SK-N-SH treated with all-trans-retinoic acid at 6 μM for 48 hours (cell line): ENCODE data around the gene DNMT3A.

Experiments used
- BACH2 ChIP-seq: fragments of 250-450 bp; sonication (Bioruptor Pico); IDR thresholded peaks from 2 replicates; pipeline ENCODE4 v1.9.0; 2021; ENCODE audit warnings: mild to moderate bottlenecking, borderline replicate concordance
- CREB5 ChIP-seq: fragments of 250-450 bp; sonication (Bioruptor Pico); IDR thresholded peaks from 2 replicates; pipeline ENCODE4 v1.5.1; 2020; ENCODE audit warnings: low read depth, mild to moderate bottlenecking, moderate library complexity
- ESRRG ChIP-seq: fragments of 250-450 bp; sonication (Bioruptor Pico); IDR thresholded peaks from 2 replicates; pipeline ENCODE4 v1.6.1; 2021; ENCODE audit warnings: mild to moderate bottlenecking
- GLIS3 ChIP-seq: fragments of 250-450 bp; sonication (Bioruptor Pico); IDR thresholded peaks from 2 replicates; pipeline ENCODE4 v1.5.0; 2020; ENCODE audit warnings: mild to moderate bottlenecking, moderate library complexity
- PATZ1 ChIP-seq: fragments of 250-450 bp; sonication (Bioruptor Pico); IDR thresholded peaks from 2 replicates; pipeline ENCODE4 v1.8.0; 2020; ENCODE audit warnings: mild to moderate bottlenecking, moderate library complexity, borderline replicate concordance
- RARB ChIP-seq: fragments of 250-450 bp; sonication (Bioruptor Pico); IDR thresholded peaks from 2 replicates; pipeline ENCODE4 v1.8.0; 2021; ENCODE audit warnings: mild to moderate bottlenecking, moderate library complexity
- SNAI2 ChIP-seq: fragments of 250-450 bp; sonication (Bioruptor Pico); IDR thresholded peaks from 2 replicates; pipeline ENCODE4 v1.5.0; 2020; ENCODE audit warnings: mild to moderate bottlenecking, moderate library complexity
- TCF4 ChIP-seq: fragments of 250-450 bp; sonication (Bioruptor Pico); IDR thresholded peaks from 2 replicates; pipeline ENCODE4 v1.8.0; 2021; ENCODE audit warnings: mild to moderate bottlenecking, moderate library complexity, borderline replicate concordance
- TSHZ2 ChIP-seq: fragments of 250-450 bp; sonication (Bioruptor Pico); IDR thresholded peaks from 2 replicates; pipeline ENCODE4 v1.5.0; 2020; ENCODE audit warnings: mild to moderate bottlenecking, moderate library complexity
- ZC3H10 ChIP-seq: fragments of 250-450 bp; sonication (Bioruptor Pico); IDR thresholded peaks from 2 replicates; pipeline ENCODE4 v1.5.1; 2021; ENCODE audit warnings: mild to moderate bottlenecking, moderate library complexity
- ZFP3 ChIP-seq: fragments of 250-450 bp; sonication (Bioruptor Pico); IDR thresholded peaks from 2 replicates; pipeline ENCODE4 v1.5.0; 2020; ENCODE audit warnings: mild to moderate bottlenecking, moderate library complexity
- ZFP30 ChIP-seq: fragments of 450-650 bp; formaldehyde crosslinking; IDR thresholded peaks from 2 replicates; pipeline ENCODE4 v1.5.0; 2022; ENCODE audit warnings: mild to moderate bottlenecking, moderate library complexity
- ZNF565 ChIP-seq: fragments of 450-650 bp; formaldehyde crosslinking; conservative IDR thresholded peaks from 2 replicates; pipeline ENCODE4 v1.5.0; 2020; ENCODE audit warnings: low read depth, mild to moderate bottlenecking, moderate library complexity
- ZNF70 ChIP-seq: fragments of 450-650 bp; formaldehyde crosslinking; IDR thresholded peaks from 2 replicates; pipeline ENCODE4 v1.5.0; 2020; ENCODE audit warnings: mild to moderate bottlenecking, moderate library complexity

GRCh38 chr2:25354116-25354515 is 12.4 kb upstream of the DNMT3A start:
- no peak for TF ChIP-seq BACH2
- no peak for TF ChIP-seq PATZ1 (CRISPR knock-in tag)
- no peak for TF ChIP-seq ZFP3 (CRISPR knock-in tag)
- TF ChIP-seq ZNF565 (CRISPR knock-in tag), result no peak
- no peak for TF ChIP-seq TSHZ2 (CRISPR knock-in tag)
- TF ChIP-seq ZC3H10 (CRISPR knock-in tag), result no peak
- TF ChIP-seq ESRRG, result no peak
- TF ChIP-seq GLIS3 (CRISPR knock-in tag), result no peak
- TF ChIP-seq TCF4 (CRISPR knock-in tag), result no peak
- TF ChIP-seq CREB5 (CRISPR knock-in tag), result no peak
- no peak for TF ChIP-seq ZNF70 (CRISPR knock-in tag)
- TF ChIP-seq ZFP30 (CRISPR knock-in tag), result no peak
- TF ChIP-seq RARB (CRISPR knock-in tag), result no peak
- no peak for TF ChIP-seq SNAI2 (CRISPR knock-in tag)
